ENCODE data around the gene SNAPIN. TPM values are rescaled to one million over a fixed set of nuclear protein-coding genes. Genes with fewer than 3 reads are reported as not detected.
"Not testable (repeated sequence)": the region's sequence is repeated elsewhere in the genome, so short reads cannot be mapped to it uniquely, and the experiment has no call there.

The SNAPIN gene
- total RNA-seq, 3 donors from 2014 or later, result 22.6 to 33.7 (median 25.4) TPM

DNA sequence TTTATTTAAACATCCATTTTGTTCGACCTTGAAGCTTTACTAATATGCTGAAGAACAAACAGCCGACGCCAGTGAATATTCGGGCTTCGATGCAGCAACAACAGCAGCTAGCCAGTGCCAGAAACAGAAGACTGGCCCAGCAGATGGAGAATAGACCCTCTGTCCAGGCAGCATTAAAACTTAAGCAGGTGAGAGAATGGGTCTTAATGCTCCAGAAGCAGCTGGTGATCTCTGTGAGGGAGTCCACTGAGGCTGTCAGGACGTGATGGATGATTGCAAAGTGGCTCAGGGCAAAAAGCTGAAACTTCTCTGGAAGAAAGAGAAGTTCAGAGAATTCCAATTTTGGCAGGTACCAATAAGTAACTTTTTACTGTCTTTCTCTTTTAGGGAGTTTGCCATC is 20.2 kb upstream of the SNAPIN start:
- Histone ChIP-seq H3K4me1 (ENCODE audit: low read depth) (peaks cover 8% of the 10 kb centered on the region), H3K9me3 (no peaks in the 10 kb centered on the region), H3K36me3 (ENCODE audit: low read depth) (peaks cover 23% of the 10 kb centered on the region), H3K4me3 (no peak overlapping the region)
- ATAC-seq, result no peak
- intact Hi-C loops (cut with DNase I, micrococcal nuclease), result no loop called here
- TF ChIP-seq, protein P1, sequence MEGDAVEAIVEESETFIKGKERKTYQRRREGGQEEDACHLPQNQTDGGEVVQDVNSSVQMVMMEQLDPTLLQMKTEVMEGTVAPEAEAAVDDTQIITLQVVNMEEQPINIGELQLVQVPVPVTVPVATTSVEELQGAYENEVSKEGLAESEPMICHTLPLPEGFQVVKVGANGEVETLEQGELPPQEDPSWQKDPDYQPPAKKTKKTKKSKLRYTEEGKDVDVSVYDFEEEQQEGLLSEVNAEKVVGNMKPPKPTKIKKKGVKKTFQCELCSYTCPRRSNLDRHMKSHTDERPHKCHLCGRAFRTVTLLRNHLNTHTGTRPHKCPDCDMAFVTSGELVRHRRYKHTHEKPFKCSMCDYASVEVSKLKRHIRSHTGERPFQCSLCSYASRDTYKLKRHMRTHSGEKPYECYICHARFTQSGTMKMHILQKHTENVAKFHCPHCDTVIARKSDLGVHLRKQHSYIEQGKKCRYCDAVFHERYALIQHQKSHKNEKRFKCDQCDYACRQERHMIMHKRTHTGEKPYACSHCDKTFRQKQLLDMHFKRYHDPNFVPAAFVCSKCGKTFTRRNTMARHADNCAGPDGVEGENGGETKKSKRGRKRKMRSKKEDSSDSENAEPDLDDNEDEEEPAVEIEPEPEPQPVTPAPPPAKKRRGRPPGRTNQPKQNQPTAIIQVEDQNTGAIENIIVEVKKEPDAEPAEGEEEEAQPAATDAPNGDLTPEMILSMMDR (IDR thresholded peaks at IDR 0.05), result no peak
- no peak for DNase-seq

DNA sequence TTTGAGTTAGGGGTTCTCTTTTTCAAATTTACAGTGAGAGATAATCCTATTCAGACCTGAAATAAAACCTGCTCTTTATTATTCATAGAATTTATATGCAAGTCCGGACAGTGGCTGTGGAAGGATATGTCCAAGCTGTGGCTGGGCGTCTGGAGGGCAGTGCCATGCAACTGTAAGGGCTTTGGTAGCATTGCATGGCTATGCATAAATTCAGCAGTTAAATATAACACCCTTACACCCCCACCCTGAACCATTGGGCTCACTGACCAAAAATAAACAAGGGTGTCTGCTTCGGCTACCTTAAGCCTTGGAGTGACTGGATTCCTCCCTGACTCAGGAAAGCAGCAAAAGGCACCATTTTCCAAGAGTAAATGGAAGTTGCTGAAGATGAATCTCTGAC is 19.2 kb upstream of the SNAPIN start:
- peaks cover 23% of the 10 kb centered on the region for H3K36me3 ChIP-seq (ENCODE audit: low read depth)
- intact Hi-C loops (cut with DNase I, micrococcal nuclease), result no loop called here
- H3K4me3 ChIP-seq, result no peak overlapping the region
- H3K9me3 ChIP-seq, result no peaks in the 10 kb centered on the region
- ATAC-seq (no peak), DNase-seq (no peak)
- TF ChIP-seq, protein P1 (IDR thresholded peaks at IDR 0.05), result no peak
- H3K4me1 ChIP-seq (ENCODE audit: low read depth), result peaks cover 4% of the 10 kb centered on the region

DNA sequence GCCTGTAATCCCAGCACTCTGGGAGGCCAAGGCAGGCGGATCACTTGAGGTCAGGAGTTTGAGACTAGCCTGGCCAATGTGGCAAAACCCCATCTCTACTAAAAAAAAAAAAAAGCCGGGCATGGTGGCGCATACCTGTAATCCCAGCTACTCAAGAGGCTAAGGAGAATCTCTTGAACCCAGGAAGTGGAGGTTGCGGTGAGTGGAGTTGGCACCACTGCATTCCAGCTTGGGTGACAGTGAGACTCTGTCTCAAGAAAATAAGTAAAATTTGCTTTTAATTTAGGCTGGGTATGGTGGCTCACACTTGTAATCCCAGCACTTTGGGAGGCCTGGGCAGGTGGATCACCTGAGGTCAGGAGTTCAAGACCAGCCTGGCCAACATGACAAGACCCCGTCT is 18.3 kb upstream of the SNAPIN start:
- intact Hi-C loops (cut with DNase I, micrococcal nuclease); H3K4me3 ChIP-seq; DNase-seq; H3K9me3 ChIP-seq; ATAC-seq; H3K4me1 ChIP-seq (ENCODE audit: low read depth): not testable (repeated sequence)
- peaks cover 23% of the 10 kb centered on the region for H3K36me3 ChIP-seq (ENCODE audit: low read depth)

DNA sequence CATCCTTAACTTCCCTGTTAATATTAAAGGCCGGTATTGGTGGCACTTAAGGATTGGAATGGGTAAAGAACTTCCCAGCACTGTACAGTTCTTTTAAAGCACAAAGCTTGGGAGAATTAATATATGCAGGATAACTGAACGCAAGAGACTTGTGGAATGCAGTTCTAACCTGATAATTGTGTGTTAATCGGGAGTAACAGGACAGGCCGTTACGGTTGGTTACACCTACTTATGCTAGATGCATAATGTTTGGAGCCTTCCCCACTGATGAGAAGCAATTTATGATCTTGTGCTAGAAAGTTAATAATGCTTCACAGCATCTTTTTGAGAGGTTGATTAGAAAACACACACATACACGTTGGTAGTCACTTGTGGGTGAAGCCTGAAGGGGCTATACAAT is 17.6 kb upstream of the SNAPIN start:
- TF ChIP-seq, protein P1 (IDR thresholded peaks at IDR 0.05), result no peak
- DNase-seq, result no peak
- no peaks in the 10 kb centered on the region for H3K4me1 ChIP-seq (ENCODE audit: low read depth)
- peaks cover 23% of the 10 kb centered on the region for H3K36me3 ChIP-seq (ENCODE audit: low read depth)
- H3K9me3 ChIP-seq, result no peaks in the 10 kb centered on the region
- H3K4me3 ChIP-seq, result no peak overlapping the region
- ATAC-seq, result no peak
- intact Hi-C loops (cut with DNase I, micrococcal nuclease), result no loop called here

DNA sequence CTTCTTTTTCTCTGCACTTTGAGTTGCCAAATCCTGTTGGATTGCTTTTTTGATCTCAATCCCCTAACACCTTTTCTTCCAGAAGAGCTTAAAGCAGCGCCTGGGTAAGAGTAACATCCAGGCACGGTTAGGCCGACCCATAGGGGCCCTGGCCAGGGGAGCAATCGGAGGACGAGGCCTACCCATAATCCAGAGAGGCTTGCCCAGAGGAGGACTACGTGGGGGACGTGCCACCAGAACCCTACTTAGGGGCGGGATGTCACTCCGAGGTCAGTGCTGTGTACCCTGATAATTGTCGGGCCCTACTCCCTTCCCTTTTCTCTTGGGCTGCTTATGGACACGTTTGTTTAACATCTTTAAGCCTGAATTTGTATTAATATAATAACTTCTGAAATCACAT is 16.3 kb upstream of the SNAPIN start:
- no peak for ATAC-seq
- intact Hi-C loops (cut with DNase I, micrococcal nuclease), result no loop called here
- DNase-seq, result no peak
- Histone ChIP-seq H3K36me3 (ENCODE audit: low read depth) (peaks cover 14% of the 10 kb centered on the region), H3K4me3 (no peak overlapping the region), H3K9me3 (no peaks in the 10 kb centered on the region), H3K4me1 (ENCODE audit: low read depth) (no peaks in the 10 kb centered on the region)
- TF ChIP-seq, protein P1 (IDR thresholded peaks at IDR 0.05), result no peak

DNA sequence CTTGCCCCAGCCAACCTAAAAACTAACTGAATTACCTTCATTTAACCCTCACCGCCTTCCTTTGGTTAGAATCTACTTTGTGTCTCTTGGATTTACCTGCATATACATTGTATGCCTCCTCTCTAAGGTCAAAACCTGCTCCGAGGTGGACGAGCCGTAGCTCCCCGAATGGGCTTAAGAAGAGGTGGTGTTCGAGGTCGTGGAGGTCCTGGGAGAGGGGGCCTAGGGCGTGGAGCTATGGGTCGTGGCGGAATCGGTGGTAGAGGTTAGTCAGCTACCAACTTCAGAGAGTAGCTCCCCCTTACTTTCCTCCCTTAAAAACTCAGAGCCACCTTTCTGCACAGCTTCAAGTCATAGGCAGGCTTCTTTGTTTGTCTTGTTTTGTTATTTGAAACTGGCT is 15.4 kb upstream of the SNAPIN start:
- no peak for DNase-seq
- Histone ChIP-seq H3K36me3 (ENCODE audit: low read depth) (peaks cover 13% of the 10 kb centered on the region), H3K4me3 (no peak overlapping the region), H3K4me1 (ENCODE audit: low read depth) (no peaks in the 10 kb centered on the region), H3K9me3 (no peaks in the 10 kb centered on the region)
- intact Hi-C loops (cut with DNase I, micrococcal nuclease), result no loop called here
- TF ChIP-seq, protein P1 (IDR thresholded peaks at IDR 0.05), result no peak
- ATAC-seq, result no peak

Data from mucosa of descending colon (tissue), 3 donors.